Fibroblast of the aortic adventitia (primary cell): ENCODE measurements around the gene PHF2. TPM values are rescaled to one million over a fixed set of nuclear protein-coding genes. Genes with fewer than 3 reads are reported as not detected.
A peak's percentile ranks its signal among the peaks of the same experiment; 100 is the strongest.

Experiments used
- DNase-seq: peaks from one replicate; pipeline ENCODE4 v3.0.0-alpha.2; 2010; ENCODE audit warnings: low read depth
- H3K4me3 ChIP-seq: 2 replicates; pipeline ENCODE4 v1.5.1; 2011; ENCODE audit warnings: low read depth, mild to moderate bottlenecking, control low read depth, low read length, moderate library complexity
- total RNA-seq: library from RNA; depleted of rRNA; stranded (reverse); fragments of >200 nt; gene quantifications from 2 replicates; pipeline ENCODE4 v1.2.3, GENCODE V29; 2012; ENCODE audit warnings: low replicate concordance
- TF ChIP-seq, protein P1 (sequence below): IDR thresholded peaks from 2 replicates; pipeline ENCODE4 v1.5.1; 2011; ENCODE audit warnings: mild to moderate bottlenecking, low read length, control low read depth, inconsistent platforms; ENCODE audit not compliant: insufficient read depth

PHF2 gene
- total RNA-seq, 1 donor = 14.2 TPM

DNA sequence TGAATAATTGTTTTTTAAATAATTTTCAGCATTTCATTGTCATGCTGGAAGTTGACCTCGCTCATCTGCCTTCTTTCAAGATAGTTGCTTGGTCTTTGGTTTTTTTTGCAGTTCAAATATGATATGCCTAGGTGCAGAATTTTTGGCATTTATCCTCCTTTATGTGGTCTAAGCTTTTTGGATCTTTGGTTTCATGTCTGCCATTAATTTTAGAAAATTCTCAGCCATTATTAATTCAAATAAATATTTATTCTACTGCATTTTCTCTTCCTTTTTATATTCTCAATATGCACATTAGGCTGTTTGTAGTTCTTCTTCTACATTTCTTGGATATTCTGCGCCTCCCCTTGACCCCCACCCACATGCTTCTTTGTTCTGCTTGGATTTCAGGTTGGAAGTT, 63.6 kb downstream of the PHF2 start:
- DNase-seq = no peak
- H3K4me3 ChIP-seq = no peak overlapping the region
- TF ChIP-seq, protein P1, sequence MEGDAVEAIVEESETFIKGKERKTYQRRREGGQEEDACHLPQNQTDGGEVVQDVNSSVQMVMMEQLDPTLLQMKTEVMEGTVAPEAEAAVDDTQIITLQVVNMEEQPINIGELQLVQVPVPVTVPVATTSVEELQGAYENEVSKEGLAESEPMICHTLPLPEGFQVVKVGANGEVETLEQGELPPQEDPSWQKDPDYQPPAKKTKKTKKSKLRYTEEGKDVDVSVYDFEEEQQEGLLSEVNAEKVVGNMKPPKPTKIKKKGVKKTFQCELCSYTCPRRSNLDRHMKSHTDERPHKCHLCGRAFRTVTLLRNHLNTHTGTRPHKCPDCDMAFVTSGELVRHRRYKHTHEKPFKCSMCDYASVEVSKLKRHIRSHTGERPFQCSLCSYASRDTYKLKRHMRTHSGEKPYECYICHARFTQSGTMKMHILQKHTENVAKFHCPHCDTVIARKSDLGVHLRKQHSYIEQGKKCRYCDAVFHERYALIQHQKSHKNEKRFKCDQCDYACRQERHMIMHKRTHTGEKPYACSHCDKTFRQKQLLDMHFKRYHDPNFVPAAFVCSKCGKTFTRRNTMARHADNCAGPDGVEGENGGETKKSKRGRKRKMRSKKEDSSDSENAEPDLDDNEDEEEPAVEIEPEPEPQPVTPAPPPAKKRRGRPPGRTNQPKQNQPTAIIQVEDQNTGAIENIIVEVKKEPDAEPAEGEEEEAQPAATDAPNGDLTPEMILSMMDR = no peak

GRCh38 chr9:93642961-93643360, 66.6 kb downstream of the PHF2 start:
- peak; percentile 57 for DNase-seq
- no peak overlapping the region for H3K4me3 ChIP-seq
- TF ChIP-seq, protein P1 = no peak

GRCh38 chr9:93644397-93645088, 68.2 kb downstream of the PHF2 start:
- no peak overlapping the region for H3K4me3 ChIP-seq
- DNase-seq = no peak
- TF ChIP-seq, protein P1 = no peak

GRCh38 chr9:93645149-93645889, 68.9 kb downstream of the PHF2 start:
- TF ChIP-seq, protein P1 = no peak

GRCh38 chr9:93645921-93646639, 69.7 kb downstream of the PHF2 start:
- TF ChIP-seq, protein P1 = no peak
- no peak for DNase-seq
- no peak overlapping the region for H3K4me3 ChIP-seq

More at GRCh38 chr9:93645149-93645889, 68.9 kb downstream of the PHF2 start:
- no peak overlapping the region for H3K4me3 ChIP-seq
- no peak for DNase-seq

DNA sequence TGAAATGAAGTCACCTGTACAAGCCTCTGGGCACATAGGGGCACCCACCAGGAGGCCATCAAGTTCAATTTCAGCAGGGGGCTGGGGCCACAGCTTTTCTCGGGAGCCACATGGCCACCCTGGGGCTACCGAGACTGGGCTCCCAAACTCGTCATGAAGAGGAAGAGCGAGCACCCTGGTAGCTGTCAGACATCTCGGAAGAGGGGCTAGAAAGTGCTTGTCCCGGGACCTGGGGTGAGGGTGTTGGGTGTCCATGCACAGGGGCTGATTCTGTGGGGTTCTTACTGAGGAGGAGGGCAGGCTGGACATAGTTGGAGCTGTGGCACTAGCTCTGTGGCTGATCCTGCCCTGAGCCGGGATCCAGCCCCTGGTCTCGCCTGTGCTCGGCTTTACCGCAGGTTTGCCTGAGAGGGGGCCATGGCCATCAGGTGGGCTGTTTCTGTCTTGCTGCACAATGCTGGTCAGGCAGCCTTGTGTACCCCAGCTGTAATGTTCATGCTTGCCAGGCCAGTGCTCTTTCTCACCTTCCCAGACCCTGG, 70.3 kb downstream of the PHF2 start:
- no peak overlapping the region for H3K4me3 ChIP-seq
- DNase-seq = no peak
- TF ChIP-seq, protein P1 = no peak
